SU-DHL-6 (cell line): ENCODE results near the gene CD6.

Experiments
- CTCF ChIP-seq: fragments of 200-600 bp; sonication (generic); IDR thresholded peaks from one replicate; pipeline ENCODE4 v1.5.1; 2017; ENCODE audit warnings: antibody characterized with exemption, mild to moderate bottlenecking, low read length, moderate library complexity; ENCODE audit not compliant: insufficient read depth, poor library complexity, severe bottlenecking
- EZH2phosphoT487 ChIP-seq: fragments of 200-600 bp; sonication (generic), shearing (Covaris generic); conservative IDR thresholded peaks from 2 replicates; pipeline ENCODE4 v1.6.1; 2018; ENCODE audit warnings: mild to moderate bottlenecking, antibody characterized with exemption, low read length, moderate library complexity, mixed read lengths

DNA sequence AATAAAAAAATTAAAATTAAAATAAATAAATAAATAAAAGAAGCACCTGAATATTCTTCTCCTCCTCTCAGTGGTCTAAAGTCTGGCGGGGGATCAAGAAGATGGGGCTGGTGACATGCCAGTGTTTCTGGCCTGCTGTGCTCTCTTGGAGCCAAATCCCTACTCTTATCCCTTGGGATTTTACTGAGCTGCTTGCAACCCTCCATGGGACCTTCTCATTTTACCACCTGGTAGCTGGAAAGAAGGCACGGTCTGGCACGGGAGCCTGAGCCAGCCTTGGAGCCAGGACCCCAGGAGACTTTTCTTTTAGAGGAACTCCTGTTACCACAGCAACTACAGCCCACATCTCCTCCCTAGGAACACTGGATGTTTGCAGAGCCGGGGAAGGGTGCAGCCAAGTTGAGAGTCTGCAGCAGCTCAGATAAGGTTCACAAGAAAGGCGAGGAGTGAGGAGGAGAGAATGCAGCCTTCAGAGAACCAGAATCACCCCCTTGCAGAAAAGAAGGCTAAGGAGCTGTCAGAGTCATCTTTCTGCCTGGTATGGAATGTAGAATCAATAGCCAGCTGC is 21.4 kb downstream of the CD6 start:
- TF ChIP-seq CTCF (no peak), EZH2phosphoT487 (no peak)
